AG09309 (cell line): Measurements from ENCODE around the gene ATP8B1.

Experiments
- DNase-seq: peaks from one replicate; pipeline ENCODE4 v3.0.0-alpha.2; 2010; ENCODE audit warnings: low read depth
- H3K4me3 ChIP-seq: 2 replicates; pipeline ENCODE4 v1.5.1; 2011; ENCODE audit warnings: mild to moderate bottlenecking, low read depth, low read length, moderate library complexity; ENCODE audit not compliant: control insufficient read depth
- CTCF ChIP-seq: IDR thresholded peaks from 2 replicates; pipeline ENCODE4 v1.5.1; 2011; ENCODE audit warnings: mild to moderate bottlenecking, low read depth, low read length, inconsistent platforms; ENCODE audit not compliant: insufficient read depth, control insufficient read depth; ENCODE audit errors: missing control alignments

ATP8B1 gene

GRCh38 chr18:57716549-57716948 is 86.6 kb downstream of the ATP8B1 start:
- H3K4me3 ChIP-seq, result no peak overlapping the region
- DNase-seq, result no peak
- TF ChIP-seq CTCF, result no peak

- no peak overlapping the region for H3K4me3 ChIP-seq
- DNase-seq, result no peak
- TF ChIP-seq CTCF, result no peak
Observed at GRCh38 chr18:57715671-57716070, 87.4 kb downstream of the ATP8B1 start.

GRCh38 chr18:57715073-57715472 is 88.0 kb downstream of the ATP8B1 start:
- no peak overlapping the region for H3K4me3 ChIP-seq
- no peak for TF ChIP-seq CTCF
- DNase-seq, result no peak

GRCh38 chr18:57710226-57710625 is 92.9 kb downstream of the ATP8B1 start:
- no peak for DNase-seq
- no peak for TF ChIP-seq CTCF
- H3K4me3 ChIP-seq, result no peak overlapping the region

GRCh38 chr18:57709335-57709734 is 93.8 kb downstream of the ATP8B1 start:
- no peak overlapping the region for H3K4me3 ChIP-seq
- DNase-seq, result no peak
- TF ChIP-seq CTCF, result no peak

GRCh38 chr18:57708288-57708687 is 94.8 kb downstream of the ATP8B1 start:
- no peak for DNase-seq
- no peak overlapping the region for H3K4me3 ChIP-seq
- TF ChIP-seq CTCF, result no peak
